Measurements from ENCODE around the gene SCAMP2. TPM values are rescaled to one million over a fixed set of nuclear protein-coding genes. Genes with fewer than 3 reads are reported as not detected.

The SCAMP2 gene
- total and polyA plus RNA-seq, 2 of the 13 experiments (the other 11 are each of a cell fraction or from before 2014, with no cell fraction given): 34.8 to 121 TPM

DNA sequence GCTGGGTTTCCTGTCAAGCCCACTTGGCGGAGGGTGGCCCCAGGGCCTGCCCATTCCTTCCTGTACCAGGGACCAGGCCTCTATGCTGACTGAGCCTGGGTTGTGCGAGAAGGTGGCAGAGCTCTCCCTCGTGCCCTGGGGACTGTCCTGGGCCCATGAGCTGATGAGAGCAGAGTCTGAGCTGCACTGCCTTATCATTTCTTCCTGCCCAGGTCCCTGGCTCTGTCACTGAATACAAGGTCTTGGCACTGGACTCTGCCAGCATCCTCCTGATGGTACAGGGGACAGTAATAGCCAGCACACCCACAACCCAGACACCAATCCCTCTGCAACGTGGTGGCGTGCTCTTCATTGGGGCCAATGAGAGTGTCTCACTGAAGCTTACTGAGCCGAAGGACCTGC is 24.1 kb upstream of the SCAMP2 start:
- ChIA-PET CTCF (ENCODE audit: low intra/inter-chr PET ratio, low total read pairs) (no interaction called here), POLR2A (interaction anchor here (0.9 to 2.7 kb wide), 3 partner anchors 9 to 55 kb away, joined by 3 to 28 read pairs (median 10); partner anchors contain the start of gene FAM219B)
- Histone ChIP-seq H3K9ac (ENCODE audit: insufficient read depth, low read depth, low read length) (no peak overlapping the region), H3K27ac (ENCODE audit: extremely low read length, insufficient read depth, low read length) (no peak overlapping the region), H3K4me3 (replicated peaks in 1 of 3; ENCODE audit: insufficient read depth in 1 of 3, low read depth in 2 of 3, low read length in 3 of 3) (no peak overlapping the region), H3K79me2 (ENCODE audit: insufficient read depth, low read length) (no peaks in the 10 kb centered on the region), H4K20me1 (ENCODE audit: insufficient read depth, low read length) (no peaks in the 10 kb centered on the region; the same call in 1 of the 2 replicates), H3K4me2 (ENCODE audit: low read depth, low read length) (no peak overlapping the region), H3K9me3 (ENCODE audit: low read length) (no peaks in the 10 kb centered on the region), H2AFZ (ENCODE audit: low read length) (no peak overlapping the region), H3K27me3 (ENCODE audit: control insufficient read depth in 1 of 2, insufficient read depth in 2 of 2, low read length in 2 of 2) (no peaks in the 10 kb centered on the region), H3K36me3 (replicated peaks in 1 of 2; ENCODE audit: control insufficient read depth in 1 of 2, insufficient read depth in 2 of 2, low read length in 2 of 2) (peaks cover 21 to 46% of the 10 kb centered on the region in 2 experiments), H3K4me1 (ENCODE audit: insufficient read depth, low read length) (peaks cover 10% of the 10 kb centered on the region; the same call in 1 of the 2 replicates)
- peak; percentile 13; the same call in 2 of the 3 replicates for ATAC-seq
- no TSS peak for BruUV-seq (replicated peaks)
- in situ Hi-C loops (cut with HindIII; ENCODE audit: extremely low pct_ligation_motif_present, low pct_unique_long_range_greater_than_20kb) (no loop called here), intact Hi-C loops (cut with micrococcal nuclease; ENCODE audit: unreplicated experiment) (no loop called here)
- no peak for TF ChIP-seq ZNF619 (CRISPR knock-in tag; IDR thresholded peaks at IDR 0.05)
- 0 out of 2 replicates have a peak, but pooled peaks have one; percentile 25 for TF ChIP-seq POLR2G (IDR thresholded peaks at IDR 0.05; ENCODE audit: low read depth, low read length)
- peak; percentile 60 for TF ChIP-seq AGO2 (optimal IDR thresholded peaks at IDR 0.05; ENCODE audit: low read depth, low read length)
- no peak for TF ChIP-seq NFKBIZ (CRISPR knock-in tag; IDR thresholded peaks at IDR 0.05)
- no peak for FAIRE-seq
- no peak for DNase-seq (ENCODE audit: low spot score)
- WGBS (ENCODE audit: low lambda C conversion rate): 90% methylated on average over 3 of the region's 6 CpGs

DNA sequence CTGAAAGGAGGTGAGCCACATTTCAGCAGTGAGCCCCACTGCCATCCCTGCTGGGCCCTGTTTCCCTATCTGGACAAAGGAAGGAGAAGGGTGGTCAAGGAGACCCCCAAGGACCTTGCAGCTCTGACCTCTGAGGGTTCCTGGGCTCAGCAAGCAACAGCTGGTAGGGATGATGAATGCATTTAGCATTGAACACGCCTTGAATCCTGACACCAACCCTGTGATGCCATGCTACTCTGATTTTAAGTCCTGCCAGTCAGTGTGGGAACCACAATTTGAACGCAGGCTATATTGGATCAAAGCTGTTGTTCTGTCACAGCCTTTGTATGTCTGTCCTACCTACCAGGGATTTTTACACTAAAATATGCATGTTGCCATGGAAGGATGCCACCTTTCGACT is 23.2 kb upstream of the SCAMP2 start:
- CTCF ChIA-PET (ENCODE audit: low intra/inter-chr PET ratio, low total read pairs): no interaction called here
- TF ChIP-seq POLR2A (IDR thresholded peaks at IDR 0.05; ENCODE audit: insufficient read depth in 1 of 2, low read depth in 2 of 2, low read length in 2 of 2): peak in 1 of 2 experiments; percentile 18; a peak in 1 of 4 replicates
- 0 out of 2 replicates have a peak, but pooled peaks have one; percentile 24 for TF ChIP-seq RBFOX2 (IDR thresholded peaks at IDR 0.05; ENCODE audit: low read depth, low read length)
- 0 out of 2 replicates have a peak, but pooled peaks have one; percentile 6 for TF ChIP-seq POLR2AphosphoS5 (IDR thresholded peaks at IDR 0.05; ENCODE audit: low read depth, low read length)
- TF ChIP-seq SNRNP70 (IDR thresholded peaks at IDR 0.05; ENCODE audit: low read depth, low read length): no peak
- POLR2A ChIA-PET: interaction anchor here (0.9 to 2.7 kb wide), 2 partner anchors 10 kb away, joined by 3 to 28 read pairs; partner anchors contain the start of gene FAM219B

More for the DNA sequence above, 23.2 kb upstream of the SCAMP2 start:
- Histone ChIP-seq H3K79me2 (ENCODE audit: insufficient read depth, low read length) (no peaks in the 10 kb centered on the region), H3K4me2 (ENCODE audit: low read depth, low read length) (no peak overlapping the region), H3K4me3 (replicated peaks in 1 of 3; ENCODE audit: insufficient read depth in 1 of 3, low read depth in 2 of 3, low read length in 3 of 3) (no peak overlapping the region), H3K36me3 (replicated peaks in 1 of 2; ENCODE audit: control insufficient read depth in 1 of 2, insufficient read depth in 2 of 2, low read length in 2 of 2) (peaks cover 19 to 42% of the 10 kb centered on the region in 2 experiments), H3K9ac (ENCODE audit: insufficient read depth, low read depth, low read length) (no peak overlapping the region), H3K9me3 (ENCODE audit: low read length) (no peaks in the 10 kb centered on the region), H3K27me3 (ENCODE audit: control insufficient read depth in 1 of 2, insufficient read depth in 2 of 2, low read length in 2 of 2) (no peaks in the 10 kb centered on the region), H3K4me1 (ENCODE audit: insufficient read depth, low read length) (peaks cover 10% of the 10 kb centered on the region), H3K27ac (ENCODE audit: extremely low read length, insufficient read depth, low read length) (no peak overlapping the region), H2AFZ (ENCODE audit: low read length) (no peak overlapping the region), H4K20me1 (ENCODE audit: insufficient read depth, low read length) (no peaks in the 10 kb centered on the region; the same call in 1 of the 2 replicates)
- intact Hi-C loops (cut with micrococcal nuclease; ENCODE audit: unreplicated experiment) (no loop called here), in situ Hi-C loops (cut with HindIII; ENCODE audit: extremely low pct_ligation_motif_present, low pct_unique_long_range_greater_than_20kb) (no loop called here)
- FAIRE-seq: no peak
- 100% methylated on average over 3 of the region's 3 CpGs for WGBS (ENCODE audit: low lambda C conversion rate)
- ATAC-seq: no peak
- BruUV-seq (replicated peaks): no TSS peak
- DNase-seq (ENCODE audit: low spot score): no peak

Data from HepG2 (cell line).